GM18505 (cell line): Measurements from ENCODE around the gene ARF5.

ENCODE experiments used
- ATAC-seq: cut with Tn5 transposase; IDR thresholded peaks from one replicate; pipeline ENCODE4 v1.9.1; 2021; ENCODE audit not compliant: unreplicated experiment
- POLR2A ChIP-seq: IDR thresholded peaks from 4 replicates; pipeline ENCODE4 v1.6.1; 2011; ENCODE audit warnings: borderline replicate concordance; ENCODE audit not compliant: insufficient read depth, insufficient read length; ENCODE audit errors: extremely low read depth

ARF5 gene

GRCh38 chr7:127629268-127629854 is 41.1 kb downstream of the ARF5 start:
- no peak for TF ChIP-seq POLR2A

GRCh38 chr7:127632276-127632910 is 44.2 kb downstream of the ARF5 start:
- TF ChIP-seq POLR2A: no peak
- no peak for ATAC-seq

More at GRCh38 chr7:127629268-127629854, 41.1 kb downstream of the ARF5 start:
- ATAC-seq: peak; percentile 83

- TF ChIP-seq POLR2A: no peak
- ATAC-seq: no peak
Measured at GRCh38 chr7:127635659-127636285, 47.6 kb downstream of the ARF5 start.

- no peak for TF ChIP-seq POLR2A
- ATAC-seq: no peak
Measured at GRCh38 chr7:127638197-127638596, 50.0 kb downstream of the ARF5 start.
